SJSA1 (cell line): ENCODE results near the gene FGF14. TPM values are rescaled to one million over a fixed set of nuclear protein-coding genes. Genes with fewer than 3 reads are reported as not detected.
"Not testable (repeated sequence)": the region's sequence is repeated elsewhere in the genome, so short reads cannot be mapped to it uniquely, and the experiment has no call there.

ENCODE experiments used
- DNase-seq, 2 experiments: peaks; one replicate each; pipeline ENCODE4 v3.0.0-alpha.2; 2015 to 2020; ENCODE audit warnings: low spot score in 2 of 2, low read depth in 1 of 2
- H3K27ac ChIP-seq: fragments of 250-450 bp; sonication (Bioruptor Pico); 2 replicates; pipeline ENCODE4 v1.5.1; 2020; ENCODE audit warnings: mild to moderate bottlenecking, moderate library complexity
- H3K27me3 ChIP-seq: fragments of 250-450 bp; sonication (Bioruptor Pico); replicated peaks from 2 replicates; pipeline ENCODE4 v1.5.1; 2020; ENCODE audit warnings: mild to moderate bottlenecking, moderate library complexity
- H3K36me3 ChIP-seq: fragments of 250-450 bp; sonication (Bioruptor Pico); 2 replicates; pipeline ENCODE4 v1.5.1; 2020; ENCODE audit warnings: mild to moderate bottlenecking
- H3K4me1 ChIP-seq: fragments of 250-450 bp; sonication (Bioruptor Pico); replicated peaks from 2 replicates; pipeline ENCODE4 v1.6.1; 2021; ENCODE audit warnings: mild to moderate bottlenecking
- H3K4me3 ChIP-seq: fragments of 250-450 bp; sonication (Bioruptor Pico); 2 replicates; pipeline ENCODE4 v1.5.1; 2020; ENCODE audit warnings: mild to moderate bottlenecking
- H3K9me3 ChIP-seq: fragments of 250-450 bp; sonication (Bioruptor Pico); replicated peaks from 2 replicates; pipeline ENCODE4 v1.5.1; 2020; ENCODE audit warnings: mild to moderate bottlenecking
- total RNA-seq: library from RNA; depleted of rRNA; stranded (reverse); fragments of >200 nt; shearing (Covaris generic); gene quantifications from 2 replicates; pipeline ENCODE4 v1.2.3, GENCODE V29; 2014

Gene FGF14
- total RNA-seq, 1 experiment from 2014 or later: not detected

DNA sequence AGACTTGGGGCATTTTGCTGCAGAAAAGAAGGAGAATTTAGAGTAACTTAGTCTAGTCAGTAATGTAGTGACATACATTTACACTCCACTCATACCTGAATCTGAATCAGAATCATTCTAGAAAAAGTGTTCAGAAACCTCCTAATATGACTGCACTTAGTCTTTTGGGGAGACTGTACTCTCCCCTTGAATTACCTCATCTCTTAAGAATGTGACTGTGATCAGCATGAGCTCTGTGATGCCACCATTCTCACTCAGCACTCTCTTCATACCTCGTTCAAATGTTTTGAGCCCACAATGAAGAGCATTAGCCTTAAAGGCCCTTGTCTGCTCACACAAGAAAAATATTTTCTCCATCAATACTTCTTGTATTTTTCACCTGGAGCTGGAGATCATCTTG, 229.4 kb downstream of the FGF14 start:
- no peak overlapping the region for H3K4me3 ChIP-seq
- H3K4me1 ChIP-seq: no peaks in the 10 kb centered on the region
- H3K9me3 ChIP-seq: no peaks in the 10 kb centered on the region
- H3K27ac ChIP-seq: no peak overlapping the region
- H3K36me3 ChIP-seq: no peaks in the 10 kb centered on the region
- DNase-seq: no peak
- H3K27me3 ChIP-seq: no peaks in the 10 kb centered on the region

DNA sequence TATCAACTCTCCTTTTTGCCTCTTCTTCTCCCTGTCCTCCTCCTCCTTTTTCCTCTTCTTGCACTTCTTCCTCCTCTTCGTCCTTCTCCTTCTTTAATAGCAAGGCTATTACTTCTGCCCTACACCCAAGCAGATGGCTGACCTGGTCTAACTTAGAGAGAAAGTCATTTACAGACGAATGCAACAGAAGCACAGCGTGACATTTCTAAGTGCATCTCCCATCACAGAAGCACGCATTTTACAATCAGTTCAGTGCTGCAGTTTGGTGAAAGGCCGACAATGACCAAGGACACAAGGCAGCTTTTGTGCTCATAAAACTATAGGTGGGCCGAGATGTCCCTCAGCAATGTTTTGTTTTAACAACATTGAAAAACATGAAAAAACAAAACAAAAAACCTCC, 231.5 kb downstream of the FGF14 start:
- H3K4me1 ChIP-seq: no peaks in the 10 kb centered on the region
- DNase-seq: no peak
- H3K27me3 ChIP-seq: no peaks in the 10 kb centered on the region
- no peaks in the 10 kb centered on the region for H3K36me3 ChIP-seq
- no peak overlapping the region for H3K4me3 ChIP-seq
- H3K9me3 ChIP-seq: no peaks in the 10 kb centered on the region
- no peak overlapping the region for H3K27ac ChIP-seq

- Histone ChIP-seq H3K4me3 (no peak overlapping the region), H3K36me3 (no peaks in the 10 kb centered on the region), H3K27ac (no peak overlapping the region), H3K9me3 (no peaks in the 10 kb centered on the region), H3K27me3 (no peaks in the 10 kb centered on the region), H3K4me1 (no peaks in the 10 kb centered on the region)
- no peak for DNase-seq
Observed at GRCh38 chr13:102169471-102170015, 232.3 kb downstream of the FGF14 start.

GRCh38 chr13:102152790-102153189, 249.1 kb downstream of the FGF14 start:
- no peaks in the 10 kb centered on the region for H3K4me1 ChIP-seq
- no peak for DNase-seq
- no peak overlapping the region for H3K27ac ChIP-seq
- H3K36me3 ChIP-seq: no peaks in the 10 kb centered on the region
- no peaks in the 10 kb centered on the region for H3K27me3 ChIP-seq
- no peaks in the 10 kb centered on the region for H3K9me3 ChIP-seq
- no peak overlapping the region for H3K4me3 ChIP-seq

DNA sequence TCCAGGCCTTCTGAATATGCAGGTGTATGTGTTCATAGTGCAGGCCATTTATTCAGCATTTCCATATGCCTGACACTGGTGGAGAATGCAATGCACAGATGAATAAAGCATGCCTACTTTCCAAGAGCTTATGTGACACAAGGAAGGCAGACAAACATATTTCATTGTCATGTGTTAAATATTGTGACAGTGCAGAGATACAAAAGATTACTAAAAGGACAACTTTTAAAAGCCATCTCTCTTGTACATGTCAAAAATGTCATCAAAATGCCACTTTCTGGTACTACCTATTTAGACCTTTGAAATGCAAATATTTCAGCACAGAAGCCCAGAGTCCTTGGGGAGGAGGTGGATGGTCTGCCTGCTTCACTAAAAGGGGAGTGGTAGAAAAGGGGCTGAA, 254.5 kb downstream of the FGF14 start:
- no peaks in the 10 kb centered on the region for H3K4me1 ChIP-seq
- DNase-seq: no peak
- no peaks in the 10 kb centered on the region for H3K9me3 ChIP-seq
- H3K27ac ChIP-seq: no peak overlapping the region
- no peak overlapping the region for H3K4me3 ChIP-seq
- H3K27me3 ChIP-seq: no peaks in the 10 kb centered on the region
- H3K36me3 ChIP-seq: no peaks in the 10 kb centered on the region

DNA sequence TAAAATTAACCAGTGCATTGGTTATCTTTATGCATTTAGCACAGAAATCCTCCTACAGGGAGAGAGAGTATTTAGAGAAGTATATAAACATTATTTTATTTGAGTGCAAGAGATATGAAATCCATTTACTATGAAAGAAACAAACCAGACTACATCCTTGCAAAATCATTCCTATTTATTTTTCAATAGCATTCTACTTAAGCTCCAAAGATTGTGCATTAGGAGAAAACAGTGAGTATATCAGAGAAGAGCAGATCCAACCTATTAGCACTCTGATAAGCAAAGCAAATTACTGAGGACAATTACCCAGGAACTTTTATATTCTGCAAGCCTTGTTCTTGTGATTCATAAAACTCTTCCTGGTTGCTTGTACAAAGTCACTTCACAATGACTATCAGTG, 256.1 kb downstream of the FGF14 start:
- H3K36me3 ChIP-seq: no peaks in the 10 kb centered on the region
- no peak overlapping the region for H3K4me3 ChIP-seq
- no peak overlapping the region for H3K27ac ChIP-seq
- no peaks in the 10 kb centered on the region for H3K9me3 ChIP-seq
- DNase-seq: no peak
- H3K4me1 ChIP-seq: no peaks in the 10 kb centered on the region
- no peaks in the 10 kb centered on the region for H3K27me3 ChIP-seq

DNA sequence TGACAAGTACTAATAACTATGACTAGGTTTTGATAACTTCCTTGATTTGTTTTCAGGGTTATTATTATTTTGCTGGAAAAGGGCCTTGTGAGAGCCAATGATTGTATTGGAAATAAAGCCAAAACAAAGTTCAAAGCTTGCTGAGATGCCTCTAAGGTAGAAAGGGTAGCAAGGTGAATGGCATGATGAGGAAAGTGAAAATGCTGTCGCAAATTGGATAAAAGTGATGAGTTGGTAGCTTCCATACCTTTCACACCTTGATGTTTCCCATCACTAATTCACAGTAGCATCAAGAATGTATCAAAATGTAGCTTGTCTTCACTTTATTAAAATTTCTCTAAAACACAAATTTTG, 259.4 kb downstream of the FGF14 start:
- Histone ChIP-seq H3K27ac (no peak overlapping the region), H3K36me3 (no peaks in the 10 kb centered on the region), H3K27me3 (no peaks in the 10 kb centered on the region), H3K4me1 (no peaks in the 10 kb centered on the region), H3K9me3 (no peaks in the 10 kb centered on the region), H3K4me3 (no peak overlapping the region)
- no peak for DNase-seq

DNA sequence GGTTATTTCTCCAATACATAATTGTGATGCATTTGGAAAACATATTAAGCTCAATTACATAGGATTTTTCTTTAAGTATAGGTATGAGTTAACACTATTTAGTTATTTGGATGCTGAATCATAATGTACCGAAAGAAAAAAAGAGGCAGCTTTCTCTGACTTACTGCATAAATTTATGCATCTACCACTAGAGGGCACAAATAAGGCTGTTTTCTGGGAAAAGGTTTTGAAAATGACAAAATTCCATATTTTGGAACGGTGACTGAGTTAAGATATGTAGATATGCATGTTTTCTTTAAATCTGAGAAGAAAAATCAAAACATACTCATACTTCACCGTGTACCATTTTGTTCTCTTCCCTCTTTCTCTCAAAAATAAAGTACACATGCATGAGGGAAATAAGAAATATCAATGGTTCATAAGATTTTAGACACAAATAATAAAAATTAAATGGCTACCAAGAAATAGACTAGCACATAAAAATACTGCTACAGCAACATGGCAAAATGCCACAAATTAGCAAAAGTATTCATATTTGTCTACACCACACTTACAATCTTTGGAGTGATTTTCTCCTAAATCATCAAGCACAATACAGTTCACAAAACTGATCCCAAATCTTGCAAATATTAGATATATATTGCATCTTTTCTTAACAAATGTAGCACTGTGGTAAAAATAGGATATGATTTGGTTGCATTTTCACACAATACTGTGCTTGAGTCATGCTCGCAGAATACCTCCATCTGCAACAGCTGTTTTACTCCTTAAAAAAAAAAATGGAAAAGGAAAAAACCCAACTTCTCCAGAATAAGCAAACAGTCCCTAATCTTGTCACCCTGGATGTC, 260.0 kb downstream of the FGF14 start:
- DNase-seq: no peak
- Histone ChIP-seq H3K9me3 (no peaks in the 10 kb centered on the region), H3K36me3 (no peaks in the 10 kb centered on the region), H3K4me1 (no peaks in the 10 kb centered on the region), H3K27me3 (no peaks in the 10 kb centered on the region), H3K27ac (no peak overlapping the region), H3K4me3 (no peak overlapping the region)

GRCh38 chr13:102139626-102140025, 262.2 kb downstream of the FGF14 start:
- Histone ChIP-seq H3K4me1 (no peaks in the 10 kb centered on the region), H3K4me3 (no peak overlapping the region), H3K9me3 (no peaks in the 10 kb centered on the region), H3K36me3 (no peaks in the 10 kb centered on the region), H3K27me3 (no peaks in the 10 kb centered on the region), H3K27ac (no peak overlapping the region)
- no peak for DNase-seq

GRCh38 chr13:102138635-102139190, 263.1 kb downstream of the FGF14 start:
- Histone ChIP-seq H3K4me3 (no peak overlapping the region), H3K9me3 (no peaks in the 10 kb centered on the region), H3K27ac (no peak overlapping the region), H3K27me3 (no peaks in the 10 kb centered on the region; the same call in 1 of the 2 replicates), H3K36me3 (no peaks in the 10 kb centered on the region), H3K4me1 (no peaks in the 10 kb centered on the region)
- DNase-seq: no peak

GRCh38 chr13:102137904-102138303, 263.9 kb downstream of the FGF14 start:
- DNase-seq, H3K36me3 ChIP-seq, H3K9me3 ChIP-seq, H3K4me1 ChIP-seq, H3K27ac ChIP-seq, H3K4me3 ChIP-seq, H3K27me3 ChIP-seq: not testable (repeated sequence)

DNA sequence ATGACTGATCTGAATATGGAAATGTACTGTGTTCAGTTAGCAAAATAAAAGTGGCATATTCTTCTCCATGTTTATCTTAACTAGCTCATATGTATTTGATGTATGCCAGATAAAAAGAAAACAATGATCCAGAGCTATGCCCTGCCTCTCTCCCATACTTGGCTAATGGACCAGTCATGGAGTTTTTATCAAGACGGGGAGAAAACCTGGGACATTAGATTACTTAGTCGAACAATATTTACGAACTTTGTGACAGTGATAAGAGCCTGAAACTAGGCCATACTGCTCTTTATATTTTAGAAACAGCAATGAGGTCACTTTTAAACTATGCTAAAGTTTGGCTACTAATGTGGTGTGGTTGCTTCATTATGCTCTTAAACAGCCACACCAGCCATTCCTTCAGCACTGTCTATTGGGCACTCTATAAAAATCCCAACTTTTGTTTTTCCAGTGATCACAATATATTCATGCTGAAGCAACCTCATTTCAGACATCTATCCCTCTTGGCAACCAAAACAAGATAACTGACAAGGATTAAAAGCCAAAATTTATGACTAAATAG, 265.0 kb downstream of the FGF14 start:
- Histone ChIP-seq H3K27me3 (no peaks in the 10 kb centered on the region; the same call in 1 of the 2 replicates), H3K4me3 (no peak overlapping the region), H3K27ac (no peak overlapping the region), H3K36me3 (no peaks in the 10 kb centered on the region), H3K4me1 (no peaks in the 10 kb centered on the region), H3K9me3 (no peaks in the 10 kb centered on the region)
- DNase-seq: no peak

DNA sequence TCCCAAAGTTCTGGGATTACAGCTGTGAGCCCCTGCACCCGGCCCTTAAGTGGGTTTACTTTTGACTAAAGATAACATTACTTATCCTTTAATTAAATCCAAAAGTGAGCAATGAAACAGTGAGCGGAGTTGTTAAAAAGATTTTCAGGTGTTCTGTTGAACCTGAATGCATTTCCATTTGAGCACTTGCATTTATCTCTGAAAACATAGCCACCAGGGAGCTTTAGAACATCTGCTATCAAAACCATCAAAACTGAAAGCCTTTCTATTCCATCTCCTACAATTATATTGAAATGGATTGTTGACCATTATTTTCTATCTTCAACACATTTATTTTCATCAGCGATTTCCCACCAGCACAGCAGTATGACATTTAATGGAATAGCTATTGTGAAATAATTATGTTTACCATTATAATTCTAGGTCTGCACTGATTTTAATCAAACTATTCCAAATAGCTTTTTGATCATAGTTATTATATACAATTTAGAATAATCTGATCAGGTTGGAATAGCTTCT, 269.0 kb downstream of the FGF14 start:
- Histone ChIP-seq H3K36me3 (no peaks in the 10 kb centered on the region), H3K27me3 (no peaks in the 10 kb centered on the region; the same call in 1 of the 2 replicates), H3K27ac (no peak overlapping the region), H3K4me1 (no peaks in the 10 kb centered on the region), H3K4me3 (no peak overlapping the region), H3K9me3 (no peaks in the 10 kb centered on the region)
- no peak for DNase-seq

- Histone ChIP-seq H3K36me3 (no peaks in the 10 kb centered on the region), H3K27ac (no peak overlapping the region), H3K4me3 (no peak overlapping the region), H3K27me3 (no peaks in the 10 kb centered on the region; the same call in 1 of the 2 replicates), H3K9me3 (no peaks in the 10 kb centered on the region), H3K4me1 (no peaks in the 10 kb centered on the region)
- DNase-seq: no peak
Observed at GRCh38 chr13:102131246-102131645, 270.6 kb downstream of the FGF14 start.
